ENCODE measurements around the gene ZMYM1. TPM values are rescaled to one million over a fixed set of nuclear protein-coding genes. Genes with fewer than 3 reads are reported as not detected.

ZMYM1 gene
- total RNA-seq (61.6 TPM), polyA plus RNA-seq (6.0 TPM)

DNA sequence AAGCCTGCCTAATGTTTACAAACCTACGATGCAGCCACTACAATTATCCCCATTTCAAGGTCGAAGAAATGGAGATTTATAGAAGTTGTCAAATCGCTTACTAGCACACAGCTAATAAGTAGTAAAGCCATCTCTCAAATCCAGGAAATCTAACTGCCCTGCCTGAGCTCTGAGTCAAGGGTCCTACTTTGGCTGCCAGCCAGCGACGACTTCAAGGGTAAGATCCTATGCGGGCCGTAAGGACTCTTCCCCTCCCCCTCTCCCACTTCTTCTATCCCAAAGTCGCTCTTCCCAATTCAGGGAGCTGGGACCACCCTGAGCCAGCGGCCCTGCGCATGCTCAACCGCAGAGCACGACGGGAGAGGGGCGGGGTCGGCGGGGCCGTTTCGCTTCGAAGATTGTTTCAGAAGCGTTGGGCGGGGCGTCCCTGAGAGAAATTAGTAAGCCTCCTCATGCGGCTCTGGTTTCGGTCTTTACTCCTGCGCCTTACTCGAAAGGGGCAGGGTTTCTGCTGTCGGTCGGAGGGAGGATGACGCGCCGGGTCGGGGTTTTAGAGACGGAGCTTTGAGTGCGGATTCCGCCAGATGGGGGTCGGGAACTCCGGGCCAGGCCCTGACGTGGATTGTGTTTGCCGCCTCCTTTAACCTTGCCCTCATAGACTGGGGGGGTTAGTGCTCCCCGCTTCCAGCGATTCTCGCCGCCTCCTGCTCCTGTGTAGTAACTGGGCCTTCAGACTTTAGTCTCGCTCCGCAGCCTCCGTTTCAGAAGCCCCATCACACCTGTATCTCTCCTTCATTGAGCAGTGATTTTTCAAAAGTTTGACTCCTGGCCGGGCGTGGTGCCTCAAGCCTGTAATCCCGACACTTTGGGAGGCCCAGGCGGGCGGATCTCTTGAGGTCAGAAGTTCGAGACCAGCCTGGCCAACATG is at the start of gene ZMYM1:
ZMYM1 (plus strand) TSS at position 383 of the 928 bp plus-strand sequence. CDS start 14,603 bp downstream, outside the sequence.
- Histone ChIP-seq H3K36me3 (ENCODE audit: insufficient read depth) (peaks cover 2% of the 10 kb centered on the region), H3K4me3 (ENCODE audit: low read depth, low read length) (peak within 1 kb of the TSS; percentile 73), H3K27ac (ENCODE audit: low read depth) (peak within 1 kb of the TSS; percentile 81), H3K4me1 (ENCODE audit: insufficient read depth) (no peaks in the 10 kb centered on the region)
- peak; percentile 62 for DNase-seq (ENCODE audit: extremely low spot score)
- WGBS: under 1% methylated on average over 52 of the region's 52 CpGs

DNA sequence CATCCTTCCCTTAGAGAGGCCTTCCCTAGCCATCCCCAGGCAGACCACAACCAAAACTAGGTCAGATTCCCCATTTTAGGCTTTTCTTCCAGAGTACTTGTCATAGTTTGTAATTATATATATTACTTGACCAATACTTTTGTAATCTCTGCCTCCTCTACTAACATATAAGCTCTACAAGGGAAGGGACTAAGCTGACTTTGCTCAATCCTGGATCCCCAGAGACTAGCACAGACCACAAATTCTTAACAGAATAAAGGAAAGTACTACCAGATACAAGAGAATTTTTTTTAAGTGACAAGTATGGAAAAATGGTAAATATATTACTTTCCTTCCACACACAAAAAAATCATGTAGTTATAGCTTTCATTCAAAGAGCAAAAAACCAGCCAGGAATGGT is 49.4 kb upstream of the ZMYM1 start:
- Histone ChIP-seq H3K4me3 (ENCODE audit: low read depth, low read length) (no peak overlapping the region), H3K36me3 (ENCODE audit: insufficient read depth) (no peaks in the 10 kb centered on the region), H3K4me1 (ENCODE audit: insufficient read depth) (no peaks in the 10 kb centered on the region), H3K27ac (ENCODE audit: low read depth) (no peak overlapping the region)
- no peak for DNase-seq (ENCODE audit: extremely low spot score)

DNA sequence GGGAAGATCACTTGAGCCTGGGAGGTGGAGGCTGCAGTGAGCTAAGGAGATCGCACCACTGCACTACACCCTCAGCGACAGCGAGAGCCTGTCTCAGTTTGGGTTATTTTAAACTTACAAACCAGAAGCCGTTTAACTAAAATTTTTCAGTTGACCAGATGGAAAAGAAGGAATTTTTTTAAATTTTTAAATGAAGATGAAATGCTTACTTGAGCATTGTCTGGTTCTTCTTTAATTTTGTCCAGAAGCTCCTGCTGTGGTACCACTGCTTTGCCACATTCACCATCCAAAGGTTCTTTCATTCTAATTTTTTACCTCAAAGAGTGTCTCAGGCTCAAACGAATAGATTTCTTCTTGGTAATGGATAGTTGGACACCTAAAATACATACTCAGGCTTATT is 48.8 kb upstream of the ZMYM1 start:
- DNase-seq (ENCODE audit: extremely low spot score): no peak
- Histone ChIP-seq H3K36me3 (ENCODE audit: insufficient read depth) (no peaks in the 10 kb centered on the region), H3K27ac (ENCODE audit: low read depth) (no peak overlapping the region), H3K4me1 (ENCODE audit: insufficient read depth) (no peaks in the 10 kb centered on the region), H3K4me3 (ENCODE audit: low read depth, low read length) (peak overlapping the region; percentile 62)
- WGBS: 83% methylated on average over 5 of the region's 5 CpGs

DNA sequence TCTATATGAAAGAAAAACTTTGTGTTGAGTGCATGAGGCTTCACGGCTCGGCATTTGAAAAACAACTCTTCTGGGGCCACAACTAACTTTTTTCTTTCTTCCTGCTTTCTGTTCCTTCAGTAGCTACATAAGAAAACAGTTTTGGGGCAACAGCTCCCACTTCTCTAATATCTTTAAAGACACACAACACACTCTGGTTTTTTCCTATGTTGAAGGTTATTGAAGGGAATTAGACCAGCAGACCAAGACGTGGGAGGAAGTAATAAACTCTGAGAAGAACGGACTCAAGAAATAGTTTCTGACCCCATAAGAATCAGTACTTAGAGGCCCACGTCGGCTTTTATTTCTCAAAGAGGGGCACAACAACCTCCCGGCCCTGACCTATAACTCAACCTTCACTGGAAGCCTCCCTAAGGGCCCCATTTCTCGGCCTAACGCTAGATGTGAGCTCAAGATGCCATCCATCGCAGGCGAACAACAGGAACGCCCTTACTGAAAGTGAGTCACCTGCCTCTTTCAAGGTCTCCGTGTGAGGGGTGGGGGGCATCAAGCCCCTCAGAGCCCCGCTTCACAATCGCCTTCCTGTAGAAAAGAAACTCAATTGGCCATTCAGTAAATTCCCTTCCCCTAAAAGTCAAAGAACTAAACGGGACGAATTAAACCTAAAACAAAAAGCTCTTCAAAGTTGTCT is 48.3 kb upstream of the ZMYM1 start:
- Histone ChIP-seq H3K27ac (ENCODE audit: low read depth) (peak overlapping the region; percentile 76), H3K4me1 (ENCODE audit: insufficient read depth) (no peaks in the 10 kb centered on the region), H3K4me3 (ENCODE audit: low read depth, low read length) (peak overlapping the region; percentile 62), H3K36me3 (ENCODE audit: insufficient read depth) (no peaks in the 10 kb centered on the region)
- 9% methylated on average over 17 of the region's 17 CpGs for WGBS
- no peak for DNase-seq (ENCODE audit: extremely low spot score)

DNA sequence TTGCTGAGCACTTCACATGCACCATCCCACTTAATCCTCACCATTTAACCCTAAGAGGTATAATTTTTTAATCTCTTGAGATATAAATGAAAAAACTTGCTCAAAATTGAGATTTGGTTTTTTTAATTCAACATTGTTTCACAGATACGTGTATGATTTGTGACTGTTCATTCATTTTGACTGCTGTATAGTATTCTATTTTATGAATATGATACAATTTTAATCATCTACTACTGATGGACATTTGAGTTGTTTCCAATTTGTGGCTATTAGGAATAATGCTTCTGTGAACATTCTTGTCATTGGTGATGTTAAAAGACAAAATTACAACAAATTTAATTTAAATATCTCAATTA is 46.8 kb upstream of the ZMYM1 start:
- H3K27ac ChIP-seq (ENCODE audit: low read depth): no peak overlapping the region
- H3K4me3 ChIP-seq (ENCODE audit: low read depth, low read length): no peak overlapping the region
- DNase-seq (ENCODE audit: extremely low spot score): no peak
- H3K36me3 ChIP-seq (ENCODE audit: insufficient read depth): no peaks in the 10 kb centered on the region
- no peaks in the 10 kb centered on the region for H3K4me1 ChIP-seq (ENCODE audit: insufficient read depth)
- 97% methylated on average over 1 of the region's 1 CpG for WGBS

DNA sequence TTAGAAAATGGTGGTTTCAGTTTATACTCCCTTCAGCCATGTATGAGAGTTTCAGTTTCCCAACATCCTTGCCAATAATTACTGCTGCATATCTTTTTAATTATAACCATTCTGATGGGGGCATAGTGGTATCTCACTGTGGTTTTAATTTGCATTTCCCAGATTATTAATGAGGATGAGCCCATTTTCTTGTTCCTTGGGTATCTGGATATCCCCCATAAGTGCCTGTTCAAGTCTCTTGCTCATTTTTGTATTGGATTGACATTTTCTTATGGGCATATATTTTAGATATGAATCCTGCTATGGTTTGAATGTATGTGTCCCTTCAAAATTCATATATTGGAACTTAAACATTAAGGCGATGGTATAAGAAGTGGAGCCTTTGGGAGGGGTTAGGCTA is 45.8 kb upstream of the ZMYM1 start:
- H3K27ac ChIP-seq (ENCODE audit: low read depth): no peak overlapping the region
- WGBS: 95% methylated on average over 1 of the region's 1 CpG
- H3K36me3 ChIP-seq (ENCODE audit: insufficient read depth): no peaks in the 10 kb centered on the region
- no peaks in the 10 kb centered on the region for H3K4me1 ChIP-seq (ENCODE audit: insufficient read depth)
- no peak overlapping the region for H3K4me3 ChIP-seq (ENCODE audit: low read depth, low read length)
- no peak for DNase-seq (ENCODE audit: extremely low spot score)

DNA sequence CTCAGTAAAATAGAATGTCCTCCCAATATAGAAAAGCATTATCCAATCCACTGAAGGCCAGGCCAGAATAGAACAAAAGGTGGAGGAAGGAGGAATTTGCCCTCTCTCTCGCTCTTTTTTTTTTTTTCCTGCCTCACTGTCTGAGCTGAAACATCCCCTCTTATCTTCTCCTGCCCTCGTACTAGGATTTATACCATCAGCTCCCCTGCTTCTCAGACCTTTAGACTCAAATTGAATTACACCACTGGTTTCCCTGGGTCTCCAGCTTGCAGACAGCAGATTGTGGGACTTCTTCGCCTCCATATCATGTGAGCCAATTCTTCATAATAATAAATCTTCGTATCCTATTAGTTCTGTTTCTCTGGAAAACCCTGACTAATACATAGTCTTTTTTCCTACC is 42.6 kb upstream of the ZMYM1 start:
- H3K36me3 ChIP-seq (ENCODE audit: insufficient read depth): no peaks in the 10 kb centered on the region
- H3K4me1 ChIP-seq (ENCODE audit: insufficient read depth): no peaks in the 10 kb centered on the region
- no peak overlapping the region for H3K4me3 ChIP-seq (ENCODE audit: low read depth, low read length)
- no peak for DNase-seq (ENCODE audit: extremely low spot score)
- 53% methylated on average over 4 of the region's 4 CpGs for WGBS
- no peak overlapping the region for H3K27ac ChIP-seq (ENCODE audit: low read depth)

DNA sequence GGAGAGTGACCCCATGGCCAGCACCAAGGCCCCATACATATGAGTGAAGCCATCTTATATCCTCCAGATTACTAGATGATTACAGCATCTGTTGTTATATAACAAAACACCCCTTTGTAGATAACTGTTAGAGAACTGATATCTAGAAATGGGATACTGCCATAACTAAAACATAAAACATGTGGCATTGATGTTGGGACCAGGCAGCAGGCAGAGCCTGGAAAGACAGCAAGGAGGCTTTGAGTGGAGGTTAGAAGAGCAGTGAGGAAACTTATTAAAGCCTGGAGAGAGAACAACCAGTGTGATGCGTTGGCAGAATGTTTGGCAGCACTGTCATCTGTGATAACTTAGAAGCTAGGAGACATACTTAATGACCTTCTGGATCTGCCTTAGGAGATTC is 42.0 kb upstream of the ZMYM1 start:
- no peak overlapping the region for H3K27ac ChIP-seq (ENCODE audit: low read depth)
- H3K4me1 ChIP-seq (ENCODE audit: insufficient read depth): no peaks in the 10 kb centered on the region
- H3K4me3 ChIP-seq (ENCODE audit: low read depth, low read length): no peak overlapping the region
- 32% methylated on average over 1 of the region's 1 CpG for WGBS
- no peaks in the 10 kb centered on the region for H3K36me3 ChIP-seq (ENCODE audit: insufficient read depth)
- no peak for DNase-seq (ENCODE audit: extremely low spot score)

DNA sequence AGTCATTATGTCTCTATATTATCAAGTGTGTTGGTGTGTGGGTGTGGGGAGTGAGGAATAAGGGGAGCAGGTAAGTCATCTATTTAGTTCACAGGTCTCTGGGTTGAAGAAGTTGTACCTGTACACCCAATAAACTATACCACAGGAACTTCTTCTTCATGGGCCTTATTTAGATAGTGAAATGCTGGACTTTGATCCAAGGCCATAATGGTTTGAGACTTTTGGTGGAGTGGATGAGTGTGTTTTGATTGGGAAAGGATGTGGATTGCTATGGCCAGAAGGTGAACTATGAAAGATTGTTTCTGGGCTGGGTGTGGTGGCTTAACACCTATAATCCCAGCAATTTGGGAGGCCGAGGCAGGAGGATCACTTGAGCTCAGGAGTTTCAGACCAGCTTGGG is 40.5 kb upstream of the ZMYM1 start:
- no peak for DNase-seq (ENCODE audit: extremely low spot score)
- Histone ChIP-seq H3K4me3 (ENCODE audit: low read depth, low read length) (no peak overlapping the region), H3K27ac (ENCODE audit: low read depth) (no peak overlapping the region), H3K36me3 (ENCODE audit: insufficient read depth) (no peaks in the 10 kb centered on the region), H3K4me1 (ENCODE audit: insufficient read depth) (no peaks in the 10 kb centered on the region)
- 82% methylated on average over 1 of the region's 1 CpG for WGBS

DNA sequence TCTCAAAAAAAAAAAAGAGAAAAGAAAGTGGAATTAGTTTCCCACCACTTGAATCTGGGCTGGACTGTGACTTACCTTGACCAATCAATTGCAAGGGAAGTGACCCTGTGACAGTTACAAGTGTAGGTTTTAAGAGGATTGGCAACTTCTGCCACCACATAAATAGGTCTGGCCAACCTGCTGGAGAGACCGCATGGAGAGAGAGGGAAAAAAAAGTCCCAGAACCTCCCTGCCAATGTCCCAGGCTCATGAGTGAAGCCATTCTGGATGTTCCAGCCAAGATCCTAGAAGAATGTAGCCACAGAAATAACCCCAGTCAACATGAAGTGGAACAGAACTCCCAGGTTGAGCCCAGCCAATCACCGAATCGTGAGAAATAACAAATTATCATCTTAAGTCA is 35.7 kb upstream of the ZMYM1 start:
- WGBS: 58% methylated on average over 3 of the region's 3 CpGs
- Histone ChIP-seq H3K36me3 (ENCODE audit: insufficient read depth) (no peaks in the 10 kb centered on the region), H3K27ac (ENCODE audit: low read depth) (no peak overlapping the region), H3K4me1 (ENCODE audit: insufficient read depth) (no peaks in the 10 kb centered on the region), H3K4me3 (ENCODE audit: low read depth, low read length) (no peak overlapping the region)
- DNase-seq (ENCODE audit: extremely low spot score): no peak

DNA sequence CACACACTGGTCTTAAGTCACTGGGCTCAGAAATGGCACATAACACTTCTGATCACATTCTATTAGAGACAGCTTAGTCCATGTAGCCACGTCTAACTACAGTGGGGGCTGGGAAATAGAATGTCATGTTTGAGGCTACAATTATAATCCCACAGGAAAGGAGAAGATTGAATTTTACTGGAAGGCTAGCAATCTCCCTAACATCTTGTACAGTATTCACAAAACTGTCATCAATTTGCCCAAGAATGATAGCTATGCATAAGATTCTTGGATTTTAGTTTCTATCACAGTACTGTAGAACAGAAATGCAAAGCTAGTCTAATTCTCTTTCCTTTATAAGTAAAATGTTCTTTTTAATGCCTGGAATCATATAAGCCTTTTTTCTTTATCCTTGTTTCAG is 34.8 kb upstream of the ZMYM1 start:
- WGBS: 23% methylated on average over 1 of the region's 1 CpG
- no peak overlapping the region for H3K4me3 ChIP-seq (ENCODE audit: low read depth, low read length)
- no peaks in the 10 kb centered on the region for H3K36me3 ChIP-seq (ENCODE audit: insufficient read depth)
- DNase-seq (ENCODE audit: extremely low spot score): no peak
- H3K27ac ChIP-seq (ENCODE audit: low read depth): no peak overlapping the region
- H3K4me1 ChIP-seq (ENCODE audit: insufficient read depth): no peaks in the 10 kb centered on the region

DNA sequence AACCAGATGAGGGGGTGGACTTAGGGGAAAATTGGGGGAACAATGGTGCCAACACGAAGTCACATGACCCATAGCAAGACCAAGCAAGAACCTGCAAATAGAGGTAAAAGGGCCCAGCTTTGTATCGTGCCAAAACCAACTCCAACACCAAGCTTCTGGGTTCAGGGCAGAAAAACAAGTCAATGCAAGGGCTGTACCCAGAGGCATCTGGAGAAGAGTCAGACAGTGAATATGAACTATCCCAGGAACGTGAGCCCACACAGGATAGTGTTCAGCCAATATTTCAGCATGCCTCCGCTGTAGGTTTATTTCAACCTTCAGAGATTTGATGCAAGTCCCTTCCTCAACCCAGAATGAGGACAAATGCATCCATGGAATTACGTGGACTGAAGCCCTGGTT is 32.5 kb upstream of the ZMYM1 start:
- H3K27ac ChIP-seq (ENCODE audit: low read depth): no peak overlapping the region
- no peak overlapping the region for H3K4me3 ChIP-seq (ENCODE audit: low read depth, low read length)
- no peaks in the 10 kb centered on the region for H3K4me1 ChIP-seq (ENCODE audit: insufficient read depth)
- 77% methylated on average over 5 of the region's 5 CpGs for WGBS
- DNase-seq (ENCODE audit: extremely low spot score): no peak
- no peaks in the 10 kb centered on the region for H3K36me3 ChIP-seq (ENCODE audit: insufficient read depth)

DNA sequence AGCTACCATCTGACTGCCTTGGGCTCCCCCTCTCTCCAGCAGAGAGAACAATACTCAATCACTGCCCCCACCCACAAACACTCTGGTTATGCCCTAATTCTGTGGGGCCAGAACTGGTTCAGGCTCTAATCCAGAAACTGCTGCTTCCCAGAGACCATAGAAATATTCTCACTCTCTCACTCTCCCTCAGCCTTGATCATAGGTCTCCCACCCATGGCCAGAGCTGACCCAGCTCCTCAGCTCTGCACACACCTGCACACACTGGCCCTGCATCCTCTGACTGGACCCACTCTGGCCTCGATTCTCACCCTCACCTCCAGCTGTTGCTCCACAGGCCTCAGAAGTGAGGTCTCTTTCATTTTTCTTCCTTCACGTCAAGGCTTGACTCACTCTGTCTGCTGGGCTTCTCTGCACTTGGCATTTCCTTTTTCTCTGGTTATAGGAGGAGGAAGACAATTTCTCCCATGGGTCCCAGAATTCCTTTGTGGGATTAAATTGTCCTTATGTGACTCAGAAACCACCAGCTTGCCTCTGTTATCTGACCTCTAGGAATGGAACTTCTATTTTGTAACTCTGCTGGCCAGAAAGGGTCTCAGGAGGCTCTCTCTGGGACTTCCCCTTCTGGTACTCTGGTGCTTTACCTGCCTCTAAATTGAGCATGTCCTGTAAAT is 31.9 kb upstream of the ZMYM1 start:
- Histone ChIP-seq H3K27ac (ENCODE audit: low read depth) (no peak overlapping the region), H3K4me1 (ENCODE audit: insufficient read depth) (no peaks in the 10 kb centered on the region), H3K36me3 (ENCODE audit: insufficient read depth) (no peaks in the 10 kb centered on the region), H3K4me3 (ENCODE audit: low read depth, low read length) (no peak overlapping the region)
- DNase-seq (ENCODE audit: extremely low spot score): no peak
- WGBS: 46% methylated on average over 2 of the region's 2 CpGs

DNA sequence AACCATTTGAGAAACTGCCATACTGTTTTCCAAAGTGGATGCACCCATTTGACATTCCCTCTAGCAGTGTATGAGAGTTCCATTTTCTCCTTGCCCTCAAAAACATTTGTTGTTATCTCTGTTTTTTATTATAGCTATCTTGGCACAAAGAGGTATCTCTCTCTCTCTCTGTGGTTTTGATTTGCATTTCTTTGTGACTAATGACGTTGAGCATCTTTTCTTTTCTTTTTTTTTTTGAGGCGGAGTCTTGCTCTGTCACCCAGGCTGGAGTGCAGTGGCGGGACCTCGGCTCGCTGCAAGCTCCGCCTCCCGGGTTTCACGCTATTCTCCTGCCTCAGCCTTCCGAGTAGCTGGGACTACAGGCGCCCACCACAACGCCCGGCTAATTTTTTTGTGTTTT is 30.1 kb upstream of the ZMYM1 start:
- H3K36me3 ChIP-seq (ENCODE audit: insufficient read depth): no peaks in the 10 kb centered on the region
- no peak overlapping the region for H3K27ac ChIP-seq (ENCODE audit: low read depth)
- no peak overlapping the region for H3K4me3 ChIP-seq (ENCODE audit: low read depth, low read length)
- 59% methylated on average over 12 of the region's 12 CpGs for WGBS
- H3K4me1 ChIP-seq (ENCODE audit: insufficient read depth): no peaks in the 10 kb centered on the region
- no peak for DNase-seq (ENCODE audit: extremely low spot score)
